A549 (cell line): ENCODE measurements around the gene ZBTB46.

Experiments used
- CHD4 ChIP-seq: fragments of 200-600 bp; sonication (generic); IDR thresholded peaks from 2 replicates; pipeline ENCODE4 v1.6.1; 2016; ENCODE audit warnings: antibody characterized with exemption, mild to moderate bottlenecking, borderline replicate concordance
- CTCF ChIP-seq: fragments of >200 bp; sonication (Bioruptor Twin); formaldehyde crosslinking; IDR thresholded peaks from 3 replicates; pipeline ENCODE4 v1.5.1; 2016
- MAZ ChIP-seq: fragments of 150-350 bp; IDR thresholded peaks from 2 replicates; pipeline ENCODE4 v1.6.1; 2014; ENCODE audit warnings: antibody characterized with exemption, low read depth, low read length, borderline replicate concordance
- NFE2L2 ChIP-seq: fragments of 150-350 bp; conservative IDR thresholded peaks from 2 replicates; pipeline ENCODE4 v1.6.1; 2014; ENCODE audit warnings: low read length
- POLR2A ChIP-seq: IDR thresholded peaks from 2 replicates; pipeline ENCODE4 v1.6.1; 2012; ENCODE audit warnings: mild to moderate bottlenecking, low read length
- ZFP36 ChIP-seq: fragments of 450-650 bp; IDR thresholded peaks from 2 replicates; pipeline ENCODE4 v1.6.1; 2014; ENCODE audit warnings: borderline replicate concordance; ENCODE audit not compliant: partially characterized antibody

- TF ChIP-seq NFE2L2 = no peak
- no peak for TF ChIP-seq CTCF
- no peak for TF ChIP-seq POLR2A
- no peak for TF ChIP-seq MAZ
- no peak for TF ChIP-seq ZFP36
- no peak for TF ChIP-seq CHD4
These were observed 40.4 kb downstream of the ZBTB46 start for GRCh38 chr20:63790572-63791168.
